Ureter (tissue), 1 donor: ENCODE measurements around the gene VAV2. TPM values are rescaled to one million over a fixed set of nuclear protein-coding genes. Genes with fewer than 3 reads are reported as not detected.

Experiments used
- DNase-seq: peaks from one replicate; pipeline ENCODE4 v3.0.0-alpha.2; 2020; ENCODE audit warnings: low spot score
- total RNA-seq: library from RNA; stranded (reverse); gene quantifications from one replicate; pipeline ENCODE4 v1.2.4, GENCODE V29; 2023
- donor health status: DM: yes; HTN: yes; CAD: no.

VAV2 gene
- total RNA-seq, 1 donor from 2014 or later: 38.9 TPM

- no peak for DNase-seq
Observed at GRCh38 chr9:133797406-133798105, 194.6 kb downstream of the VAV2 start.

- DNase-seq: no peak
Observed at GRCh38 chr9:133796562-133796961, 195.6 kb downstream of the VAV2 start.

GRCh38 chr9:133795049-133795448 lies 197.1 kb downstream of the VAV2 start:
- no peak for DNase-seq

GRCh38 chr9:133794016-133794760 lies 197.9 kb downstream of the VAV2 start:
- DNase-seq: no peak

- DNase-seq: no peak
Observed at GRCh38 chr9:133793471-133793870, 198.7 kb downstream of the VAV2 start.

- peak; percentile 78 for DNase-seq
Observed at GRCh38 chr9:133792721-133793470, 199.2 kb downstream of the VAV2 start.

GRCh38 chr9:133791735-133792649 lies 200.1 kb downstream of the VAV2 start:
- DNase-seq: no peak

GRCh38 chr9:133791069-133791468 lies 201.1 kb downstream of the VAV2 start:
- DNase-seq: no peak

- no peak for DNase-seq
Observed at GRCh38 chr9:133789778-133790177, 202.3 kb downstream of the VAV2 start.

GRCh38 chr9:133788819-133789717 lies 203.1 kb downstream of the VAV2 start:
- DNase-seq: no peak

GRCh38 chr9:133788045-133788818 lies 203.9 kb downstream of the VAV2 start:
- DNase-seq: no peak

- peak; percentile 55 for DNase-seq
Observed at GRCh38 chr9:133787754-133788025, 204.4 kb downstream of the VAV2 start.

GRCh38 chr9:133786907-133787753 lies 205.0 kb downstream of the VAV2 start:
- DNase-seq: no peak

GRCh38 chr9:133786371-133786753 lies 205.8 kb downstream of the VAV2 start:
- no peak for DNase-seq

- no peak for DNase-seq
Observed at GRCh38 chr9:133785753-133786370, 206.3 kb downstream of the VAV2 start.

GRCh38 chr9:133784731-133785561 lies 207.2 kb downstream of the VAV2 start:
- no peak for DNase-seq

GRCh38 chr9:133783331-133783731 lies 208.8 kb downstream of the VAV2 start:
- DNase-seq: no peak
